DND-41 (cell line): ENCODE measurements around the gene SPTY2D1.

Experiments used
- ATAC-seq: fragments of 200-7000 bp; cut with Tn5 transposase; 3 replicates; pipeline ENCODE4 v1.9.1; 2021; ENCODE audit warnings: low read depth; ENCODE audit not compliant: insufficient read depth
- DNase-seq: peaks from one replicate; pipeline ENCODE4 v3.0.0-alpha.2; 2020
- H2AFZ ChIP-seq: 2 replicates; pipeline ENCODE4 v1.6.0; 2012; ENCODE audit warnings: low read depth, low read length
- H3K27ac ChIP-seq: 2 replicates; pipeline ENCODE4 v1.5.1; 2012; ENCODE audit warnings: low read length, inconsistent platforms
- H3K27me3 ChIP-seq: fragments of 200-600 bp; sonication (generic); 2 replicates; pipeline ENCODE4 v1.6.0; 2012; ENCODE audit warnings: low read length, mild to moderate bottlenecking, inconsistent platforms; ENCODE audit not compliant: insufficient read depth, poor library complexity
- H3K36me3 ChIP-seq: 2 replicates; pipeline ENCODE4 v1.5.1; 2012; ENCODE audit warnings: low read length, inconsistent platforms; ENCODE audit not compliant: insufficient read depth
- H3K4me1 ChIP-seq: 2 replicates; pipeline ENCODE4 v1.5.1; 2012; ENCODE audit warnings: mild to moderate bottlenecking, low read length; ENCODE audit not compliant: insufficient read depth
- H3K4me2 ChIP-seq: 2 replicates; pipeline ENCODE4 v1.6.0; 2012; ENCODE audit warnings: mild to moderate bottlenecking, moderate library complexity, low read length, inconsistent platforms; ENCODE audit not compliant: insufficient read depth
- H3K4me3 ChIP-seq, 2 experiments: fragments of 200-600 bp in 1 of 2; shearing (Covaris generic) in 1 of 2; 2 replicates each; pipeline ENCODE4 v1.5.1; 2012 to 2016; ENCODE audit warnings: inconsistent platforms in 2 of 2, low read length in 2 of 2, mild to moderate bottlenecking in 2 of 2, low read depth in 1 of 2, moderate library complexity in 1 of 2
- H3K79me2 ChIP-seq: 2 replicates; pipeline ENCODE4 v1.6.0; 2012; ENCODE audit warnings: low read length, inconsistent platforms; ENCODE audit not compliant: insufficient read depth
- H3K9ac ChIP-seq: 2 replicates; pipeline ENCODE4 v1.6.0; 2012; ENCODE audit warnings: low read depth, mild to moderate bottlenecking, inconsistent platforms, low read length, moderate library complexity
- H3K9me3 ChIP-seq: 2 replicates; pipeline ENCODE4 v1.5.1; 2012; ENCODE audit warnings: low read length, moderate library complexity, mild to moderate bottlenecking, inconsistent platforms; ENCODE audit not compliant: insufficient read depth, severe bottlenecking
- H4K20me1 ChIP-seq: 2 replicates; pipeline ENCODE4 v1.6.0; 2012; ENCODE audit warnings: low read length; ENCODE audit not compliant: insufficient read depth
- CTCF ChIP-seq: IDR thresholded peaks from 2 replicates; pipeline ENCODE4 v1.5.1; 2012; ENCODE audit warnings: borderline replicate concordance, low read length, moderate library complexity, mild to moderate bottlenecking; ENCODE audit not compliant: poor library complexity, severe bottlenecking; ENCODE audit errors: extremely low read depth
- EZH2 ChIP-seq: IDR thresholded peaks from 3 replicates; pipeline ENCODE4 v1.6.1; 2012; ENCODE audit warnings: borderline replicate concordance, low read depth, mild to moderate bottlenecking, moderate library complexity, low read length, inconsistent platforms; ENCODE audit not compliant: severe bottlenecking

The SPTY2D1 gene

DNA sequence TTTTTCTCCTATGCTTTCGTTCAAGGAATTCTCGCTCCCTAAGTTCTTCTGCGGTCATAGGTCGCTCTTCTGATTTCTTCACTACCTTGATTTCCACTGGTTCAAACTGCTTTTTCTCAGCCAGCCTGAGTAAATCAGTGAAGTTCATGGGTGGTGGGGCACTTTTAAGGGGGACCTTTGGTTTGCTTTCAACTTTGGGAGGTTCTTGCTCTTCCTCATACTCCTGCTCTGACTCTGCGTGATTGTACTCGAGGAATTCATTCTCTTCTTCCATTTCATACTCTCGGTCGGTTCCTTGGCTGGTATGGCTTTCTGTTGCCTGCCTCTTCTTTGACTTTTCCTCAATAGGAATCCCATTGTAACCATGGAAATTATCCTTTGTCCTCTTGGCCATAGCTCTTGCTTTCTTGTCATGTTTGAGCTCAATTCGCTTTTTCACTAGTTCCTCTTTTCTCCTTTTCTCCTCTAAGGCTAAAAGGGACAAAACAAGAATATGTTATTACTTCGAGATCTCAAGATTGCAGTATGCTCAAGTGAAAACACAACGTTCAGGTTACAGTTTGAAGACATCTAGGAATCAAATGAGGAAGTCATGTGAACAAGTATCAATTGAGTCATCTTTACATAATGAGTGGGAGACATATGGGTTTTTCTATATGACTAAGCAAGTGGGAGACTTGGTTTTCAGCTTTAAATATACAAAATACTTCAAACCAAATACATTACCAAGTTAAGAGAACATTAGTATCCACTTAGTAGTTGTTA, 18.3 kb downstream of the SPTY2D1 start:
- Histone ChIP-seq H3K36me3 (peaks cover 43% of the 10 kb centered on the region), H3K4me3 (no peak overlapping the region), H3K4me1 (peaks cover 35% of the 10 kb centered on the region), H3K4me2 (no peak overlapping the region), H2AFZ (no peak overlapping the region), H3K27me3 (no peaks in the 10 kb centered on the region), H4K20me1 (peaks cover 31% of the 10 kb centered on the region; the same call in 1 of the 2 replicates), H3K9me3 (no peaks in the 10 kb centered on the region), H3K27ac (no peak overlapping the region), H3K9ac (no peak overlapping the region), H3K79me2 (peaks cover 55% of the 10 kb centered on the region)
- no peak for TF ChIP-seq EZH2
- TF ChIP-seq CTCF = no peak
- ATAC-seq (no peak), DNase-seq (no peak)

DNA sequence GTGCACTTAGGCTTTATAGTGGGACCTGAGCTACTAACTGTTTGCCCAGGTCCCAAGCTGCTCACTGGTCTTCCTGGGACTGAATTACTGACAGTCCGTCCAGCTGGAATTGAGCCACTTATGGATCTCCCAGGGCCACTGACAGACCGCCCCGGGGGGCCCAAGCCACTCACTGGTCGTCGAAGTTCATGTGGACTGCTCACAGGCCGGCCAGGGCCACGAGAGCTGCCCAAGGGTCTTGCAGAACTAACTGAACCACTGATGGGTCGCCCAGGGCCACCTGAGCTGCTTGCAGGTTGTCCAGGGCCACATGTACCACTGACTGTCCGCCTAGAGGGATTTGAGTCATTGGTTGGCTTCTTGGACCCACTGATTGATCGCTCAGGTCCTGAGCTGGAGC, 19.5 kb downstream of the SPTY2D1 start:
- peaks cover 32% of the 10 kb centered on the region for H3K4me1 ChIP-seq
- H3K79me2 ChIP-seq = peaks cover 45% of the 10 kb centered on the region
- DNase-seq (no peak), ATAC-seq (no peak)
- peaks cover 28% of the 10 kb centered on the region; the same call in 1 of the 2 replicates for H4K20me1 ChIP-seq
- no peaks in the 10 kb centered on the region for H3K27me3 ChIP-seq
- no peak overlapping the region for H2AFZ ChIP-seq
- no peak for TF ChIP-seq EZH2
- TF ChIP-seq CTCF = no peak
- no peak overlapping the region for H3K4me2 ChIP-seq
- H3K9ac ChIP-seq = no peak overlapping the region
- H3K9me3 ChIP-seq = no peaks in the 10 kb centered on the region
- no peak overlapping the region for H3K27ac ChIP-seq
- peaks cover 52% of the 10 kb centered on the region for H3K36me3 ChIP-seq
- H3K4me3 ChIP-seq = no peak overlapping the region

DNA sequence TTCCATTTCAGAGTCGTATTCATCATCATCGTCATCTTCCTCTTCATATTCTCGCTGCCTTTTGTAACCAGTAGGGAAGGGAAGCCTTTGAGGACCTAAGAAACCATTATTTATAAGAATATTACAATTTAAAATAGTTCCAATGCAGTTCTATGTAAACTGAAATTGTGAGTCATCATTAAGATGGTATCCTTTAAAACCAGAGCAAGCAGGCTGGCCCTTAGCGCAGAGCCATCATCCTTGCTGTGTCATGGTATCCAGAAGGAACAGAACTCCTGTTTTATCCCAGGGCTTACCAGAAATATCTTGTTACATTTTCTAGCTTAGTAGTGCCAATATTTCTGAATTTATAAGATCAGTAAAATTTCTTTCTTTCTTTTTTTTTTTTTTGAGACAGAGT, 21.7 kb downstream of the SPTY2D1 start:
- H3K9ac ChIP-seq = no peak overlapping the region
- peaks cover 69% of the 10 kb centered on the region for H3K36me3 ChIP-seq
- H4K20me1 ChIP-seq = peaks cover 19% of the 10 kb centered on the region; the same call in 1 of the 2 replicates
- DNase-seq (no peak), ATAC-seq (no peak)
- peaks cover 32% of the 10 kb centered on the region for H3K79me2 ChIP-seq
- no peak overlapping the region for H3K4me3 ChIP-seq
- H3K9me3 ChIP-seq = no peaks in the 10 kb centered on the region
- H3K4me2 ChIP-seq = no peak overlapping the region
- no peaks in the 10 kb centered on the region for H3K27me3 ChIP-seq
- no peak overlapping the region for H2AFZ ChIP-seq
- no peak for TF ChIP-seq CTCF
- no peak for TF ChIP-seq EZH2
- H3K27ac ChIP-seq = no peak overlapping the region
- peaks cover 9% of the 10 kb centered on the region for H3K4me1 ChIP-seq
